ENCODE results near the gene TIMM22.

DNA sequence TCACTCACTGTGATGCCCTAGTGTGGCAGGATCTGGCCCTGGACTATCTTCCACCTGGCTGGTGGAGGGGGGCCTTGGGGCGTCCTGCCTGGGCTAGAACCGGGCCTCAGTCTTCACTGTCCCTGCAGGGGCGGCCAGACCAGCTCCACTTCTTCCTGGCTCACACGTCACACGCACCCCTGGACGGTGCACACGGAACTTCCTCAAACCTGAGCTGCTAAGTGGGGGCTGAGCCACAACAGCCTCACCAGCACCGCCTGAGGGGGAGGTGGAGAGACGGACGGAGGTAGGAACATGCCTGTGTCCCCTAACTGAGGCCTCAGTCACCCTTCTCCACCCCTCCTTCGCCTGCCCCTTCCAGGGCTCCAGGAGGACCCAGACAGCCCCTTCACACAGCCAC lies 36.6 kb downstream of the TIMM22 start:
- TF ChIP-seq POLR2AphosphoS5 (IDR thresholded peaks at IDR 0.05; ENCODE audit: insufficient read depth, low read depth, low read length) (no peak), GATA2 (IDR thresholded peaks at IDR 0.05; ENCODE audit: insufficient read depth, insufficient read length, low read depth, low read length) (no peak), POLR2A (IDR thresholded peaks at IDR 0.05; ENCODE audit: low read depth, low read length) (no peak)
